HepG2 (cell line): ENCODE data around the gene CYP27A1. TPM values are rescaled to one million over a fixed set of nuclear protein-coding genes. Genes with fewer than 3 reads are reported as not detected.

Source experiments
- DNMT1 ChIP-seq: sonication (generic); formaldehyde crosslinking; IDR thresholded peaks from 2 replicates; pipeline ENCODE4 v1.5.1; 2020; ENCODE audit warnings: mild to moderate bottlenecking, missing genetic modification reagents
- KLF13 ChIP-seq: sonication (generic); formaldehyde crosslinking; IDR thresholded peaks from 2 replicates; pipeline ENCODE4 v1.4.0; 2020; ENCODE audit warnings: mild to moderate bottlenecking, missing genetic modification reagents
- ZNF547 ChIP-seq: sonication (generic); formaldehyde crosslinking; IDR thresholded peaks from 2 replicates; pipeline ENCODE4 v1.5.1; 2020; ENCODE audit warnings: mild to moderate bottlenecking, missing genetic modification reagents
- ZNF709 ChIP-seq: sonication (generic); formaldehyde crosslinking; IDR thresholded peaks from 2 replicates; pipeline ENCODE4 v1.5.0; 2020; ENCODE audit warnings: mild to moderate bottlenecking, missing genetic modification reagents
- ZNF839 ChIP-seq: sonication (generic); formaldehyde crosslinking; IDR thresholded peaks from 2 replicates; pipeline ENCODE4 v1.4.0; 2020; ENCODE audit warnings: missing genetic modification reagents, mild to moderate bottlenecking, borderline replicate concordance
- polyA plus RNA-seq, 8 experiments: library from polyadenylated mRNA; depleted of rRNA in 3 of 8; stranded (reverse) in 7 of 8; unstranded in 1 of 8; fragments of >200 nt; fragmentation: Illumina TruSeq in 4 of 8; extraction: Trizol in 4 of 8; gene quantifications; 2 replicates each; pipeline versions ENCODE4 v1.2.1 to v1.2.3, GENCODE V29; 2011 to 2016; ENCODE audit warnings: low read depth in 4 of 8, missing spikeins in 1 of 8, mixed read lengths in 1 of 8; ENCODE audit not compliant: insufficient read depth in 1 of 8
- total RNA-seq, 5 experiments: library from RNA; depleted of rRNA; stranded (reverse); fragments of >200 nt; fragmentation: Illumina TruSeq; extraction: Trizol; gene quantifications; 2 replicates each; pipeline ENCODE4 v1.2.3, GENCODE V29; 2016; ENCODE audit warnings: low read depth in 1 of 5
- TF ChIP-seq, protein P1 (sequence below): sonication (generic); formaldehyde crosslinking; IDR thresholded peaks from 2 replicates; pipeline ENCODE4 v1.4.0; 2020; ENCODE audit warnings: mild to moderate bottlenecking, missing genetic modification reagents, borderline replicate concordance
- TF ChIP-seq, protein P2 (sequence below): sonication (generic); formaldehyde crosslinking; IDR thresholded peaks from 2 replicates; pipeline ENCODE4 v1.4.0; 2020; ENCODE audit warnings: mild to moderate bottlenecking, missing genetic modification reagents
- TF ChIP-seq, protein P3 (sequence below): sonication (generic); formaldehyde crosslinking; IDR thresholded peaks from 2 replicates; pipeline ENCODE4 v1.5.0; 2020; ENCODE audit warnings: mild to moderate bottlenecking, missing genetic modification reagents, borderline replicate concordance
- TF ChIP-seq, protein P4 (sequence below): sonication (generic); formaldehyde crosslinking; IDR thresholded peaks from 2 replicates; pipeline ENCODE4 v1.4.0; 2020; ENCODE audit warnings: mild to moderate bottlenecking, missing genetic modification reagents

Gene CYP27A1
- total and polyA plus RNA-seq, 2 of the 13 experiments (the other 11 are each of a cell fraction or from before 2014, with no cell fraction given), result 157 to 266 TPM

DNA sequence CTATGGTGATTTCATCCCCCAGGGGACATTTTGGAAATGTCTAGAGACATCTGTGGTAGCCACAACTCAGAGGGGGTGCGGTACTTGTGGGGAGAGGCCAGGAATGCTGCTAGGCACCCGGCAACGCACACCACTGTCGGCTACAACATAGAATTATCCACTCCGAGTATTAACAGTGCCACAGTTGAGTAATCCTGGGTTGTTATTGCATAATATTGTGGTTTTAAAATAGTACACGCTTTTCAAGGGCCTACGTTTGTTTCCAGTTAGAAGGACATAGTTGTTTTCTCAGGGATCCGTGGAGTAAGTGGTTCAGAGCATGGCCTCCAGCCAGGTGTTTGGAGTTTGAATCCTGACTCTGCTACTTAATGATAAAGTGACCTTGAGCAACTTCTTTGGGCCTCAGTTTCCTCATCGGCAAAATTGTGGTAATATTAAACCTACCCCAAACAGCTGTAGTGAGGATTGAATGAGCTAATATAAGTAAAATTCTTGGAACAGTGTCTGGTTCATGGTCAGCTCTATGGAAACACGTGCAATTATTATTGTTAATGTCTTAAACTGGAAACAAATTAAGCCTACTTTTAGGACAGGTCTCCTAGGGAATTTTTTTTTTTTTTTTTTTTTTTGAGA, 24.5 kb downstream of the CYP27A1 start (continued):
- TF ChIP-seq, protein P1, sequence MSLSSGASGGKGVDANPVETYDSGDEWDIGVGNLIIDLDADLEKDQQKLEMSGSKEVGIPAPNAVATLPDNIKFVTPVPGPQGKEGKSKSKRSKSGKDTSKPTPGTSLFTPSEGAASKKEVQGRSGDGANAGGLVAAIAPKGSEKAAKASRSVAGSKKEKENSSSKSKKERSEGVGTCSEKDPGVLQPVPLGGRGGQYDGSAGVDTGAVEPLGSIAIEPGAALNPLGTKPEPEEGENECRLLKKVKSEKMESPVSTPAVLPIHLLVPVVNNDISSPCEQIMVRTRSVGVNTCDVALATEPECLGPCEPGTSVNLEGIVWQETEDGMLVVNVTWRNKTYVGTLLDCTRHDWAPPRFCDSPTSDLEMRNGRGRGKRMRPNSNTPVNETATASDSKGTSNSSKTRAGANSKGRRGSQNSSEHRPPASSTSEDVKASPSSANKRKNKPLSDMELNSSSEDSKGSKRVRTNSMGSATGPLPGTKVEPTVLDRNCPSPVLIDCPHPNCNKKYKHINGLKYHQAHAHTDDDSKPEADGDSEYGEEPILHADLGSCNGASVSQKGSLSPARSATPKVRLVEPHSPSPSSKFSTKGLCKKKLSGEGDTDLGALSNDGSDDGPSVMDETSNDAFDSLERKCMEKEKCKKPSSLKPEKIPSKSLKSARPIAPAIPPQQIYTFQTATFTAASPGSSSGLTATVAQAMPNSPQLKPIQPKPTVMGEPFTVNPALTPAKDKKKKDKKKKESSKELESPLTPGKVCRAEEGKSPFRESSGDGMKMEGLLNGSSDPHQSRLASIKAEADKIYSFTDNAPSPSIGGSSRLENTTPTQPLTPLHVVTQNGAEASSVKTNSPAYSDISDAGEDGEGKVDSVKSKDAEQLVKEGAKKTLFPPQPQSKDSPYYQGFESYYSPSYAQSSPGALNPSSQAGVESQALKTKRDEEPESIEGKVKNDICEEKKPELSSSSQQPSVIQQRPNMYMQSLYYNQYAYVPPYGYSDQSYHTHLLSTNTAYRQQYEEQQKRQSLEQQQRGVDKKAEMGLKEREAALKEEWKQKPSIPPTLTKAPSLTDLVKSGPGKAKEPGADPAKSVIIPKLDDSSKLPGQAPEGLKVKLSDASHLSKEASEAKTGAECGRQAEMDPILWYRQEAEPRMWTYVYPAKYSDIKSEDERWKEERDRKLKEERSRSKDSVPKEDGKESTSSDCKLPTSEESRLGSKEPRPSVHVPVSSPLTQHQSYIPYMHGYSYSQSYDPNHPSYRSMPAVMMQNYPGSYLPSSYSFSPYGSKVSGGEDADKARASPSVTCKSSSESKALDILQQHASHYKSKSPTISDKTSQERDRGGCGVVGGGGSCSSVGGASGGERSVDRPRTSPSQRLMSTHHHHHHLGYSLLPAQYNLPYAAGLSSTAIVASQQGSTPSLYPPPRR, result no peak; the same call in 1 of the 2 replicates
- TF ChIP-seq ZNF839 (CRISPR knock-in tag), result no peak
- no peak for TF ChIP-seq KLF13
- no peak for TF ChIP-seq ZNF709 (CRISPR knock-in tag)
- TF ChIP-seq, protein P2, sequence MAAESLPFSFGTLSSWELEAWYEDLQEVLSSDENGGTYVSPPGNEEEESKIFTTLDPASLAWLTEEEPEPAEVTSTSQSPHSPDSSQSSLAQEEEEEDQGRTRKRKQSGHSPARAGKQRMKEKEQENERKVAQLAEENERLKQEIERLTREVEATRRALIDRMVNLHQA (CRISPR knock-in tag), result no peak
- no peak for TF ChIP-seq DNMT1
- TF ChIP-seq ZNF547 (CRISPR knock-in tag), result no peak
- TF ChIP-seq, protein P3, sequence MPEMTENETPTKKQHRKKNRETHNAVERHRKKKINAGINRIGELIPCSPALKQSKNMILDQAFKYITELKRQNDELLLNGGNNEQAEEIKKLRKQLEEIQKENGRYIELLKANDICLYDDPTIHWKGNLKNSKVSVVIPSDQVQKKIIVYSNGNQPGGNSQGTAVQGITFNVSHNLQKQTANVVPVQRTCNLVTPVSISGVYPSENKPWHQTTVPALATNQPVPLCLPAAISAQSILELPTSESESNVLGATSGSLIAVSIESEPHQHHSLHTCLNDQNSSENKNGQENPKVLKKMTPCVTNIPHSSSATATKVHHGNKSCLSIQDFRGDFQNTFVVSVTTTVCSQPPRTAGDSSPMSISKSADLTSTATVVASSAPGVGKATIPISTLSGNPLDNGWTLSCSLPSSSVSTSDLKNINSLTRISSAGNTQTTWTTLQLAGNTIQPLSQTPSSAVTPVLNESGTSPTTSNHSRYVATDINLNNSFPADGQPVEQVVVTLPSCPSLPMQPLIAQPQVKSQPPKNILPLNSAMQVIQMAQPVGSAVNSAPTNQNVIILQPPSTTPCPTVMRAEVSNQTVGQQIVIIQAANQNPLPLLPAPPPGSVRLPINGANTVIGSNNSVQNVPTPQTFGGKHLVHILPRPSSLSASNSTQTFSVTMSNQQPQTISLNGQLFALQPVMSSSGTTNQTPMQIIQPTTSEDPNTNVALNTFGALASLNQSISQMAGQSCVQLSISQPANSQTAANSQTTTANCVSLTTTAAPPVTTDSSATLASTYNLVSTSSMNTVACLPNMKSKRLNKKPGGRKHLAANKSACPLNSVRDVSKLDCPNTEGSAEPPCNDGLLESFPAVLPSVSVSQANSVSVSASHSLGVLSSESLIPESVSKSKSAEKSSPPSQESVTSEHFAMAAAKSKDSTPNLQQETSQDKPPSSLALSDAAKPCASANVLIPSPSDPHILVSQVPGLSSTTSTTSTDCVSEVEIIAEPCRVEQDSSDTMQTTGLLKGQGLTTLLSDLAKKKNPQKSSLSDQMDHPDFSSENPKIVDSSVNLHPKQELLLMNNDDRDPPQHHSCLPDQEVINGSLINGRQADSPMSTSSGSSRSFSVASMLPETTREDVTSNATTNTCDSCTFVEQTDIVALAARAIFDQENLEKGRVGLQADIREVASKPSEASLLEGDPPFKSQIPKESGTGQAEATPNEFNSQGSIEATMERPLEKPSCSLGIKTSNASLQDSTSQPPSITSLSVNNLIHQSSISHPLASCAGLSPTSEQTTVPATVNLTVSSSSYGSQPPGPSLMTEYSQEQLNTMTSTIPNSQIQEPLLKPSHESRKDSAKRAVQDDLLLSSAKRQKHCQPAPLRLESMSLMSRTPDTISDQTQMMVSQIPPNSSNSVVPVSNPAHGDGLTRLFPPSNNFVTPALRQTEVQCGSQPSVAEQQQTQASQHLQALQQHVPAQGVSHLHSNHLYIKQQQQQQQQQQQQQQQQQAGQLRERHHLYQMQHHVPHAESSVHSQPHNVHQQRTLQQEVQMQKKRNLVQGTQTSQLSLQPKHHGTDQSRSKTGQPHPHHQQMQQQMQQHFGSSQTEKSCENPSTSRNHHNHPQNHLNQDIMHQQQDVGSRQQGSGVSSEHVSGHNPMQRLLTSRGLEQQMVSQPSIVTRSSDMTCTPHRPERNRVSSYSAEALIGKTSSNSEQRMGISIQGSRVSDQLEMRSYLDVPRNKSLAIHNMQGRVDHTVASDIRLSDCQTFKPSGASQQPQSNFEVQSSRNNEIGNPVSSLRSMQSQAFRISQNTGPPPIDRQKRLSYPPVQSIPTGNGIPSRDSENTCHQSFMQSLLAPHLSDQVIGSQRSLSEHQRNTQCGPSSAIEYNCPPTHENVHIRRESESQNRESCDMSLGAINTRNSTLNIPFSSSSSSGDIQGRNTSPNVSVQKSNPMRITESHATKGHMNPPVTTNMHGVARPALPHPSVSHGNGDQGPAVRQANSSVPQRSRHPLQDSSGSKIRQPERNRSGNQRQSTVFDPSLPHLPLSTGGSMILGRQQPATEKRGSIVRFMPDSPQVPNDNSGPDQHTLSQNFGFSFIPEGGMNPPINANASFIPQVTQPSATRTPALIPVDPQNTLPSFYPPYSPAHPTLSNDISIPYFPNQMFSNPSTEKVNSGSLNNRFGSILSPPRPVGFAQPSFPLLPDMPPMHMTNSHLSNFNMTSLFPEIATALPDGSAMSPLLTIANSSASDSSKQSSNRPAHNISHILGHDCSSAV, result no peak
- TF ChIP-seq, protein P4, sequence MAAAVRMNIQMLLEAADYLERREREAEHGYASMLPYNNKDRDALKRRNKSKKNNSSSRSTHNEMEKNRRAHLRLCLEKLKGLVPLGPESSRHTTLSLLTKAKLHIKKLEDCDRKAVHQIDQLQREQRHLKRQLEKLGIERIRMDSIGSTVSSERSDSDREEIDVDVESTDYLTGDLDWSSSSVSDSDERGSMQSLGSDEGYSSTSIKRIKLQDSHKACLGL (CRISPR knock-in tag), result no peak
